Activated CD4-positive, alpha-beta T cell treated with anti-CD3 and anti-CD28 coated beads for 48 hours (primary cell): ENCODE measurements around the gene CKAP4.
"Not testable (repeated sequence)": the region's sequence is repeated elsewhere in the genome, so short reads cannot be mapped to it uniquely, and the experiment has no call there.

Experiments
- DNase-seq: peaks from one replicate; pipeline ENCODE4 v3.0.0-alpha.2; 2020

The CKAP4 gene, protein sequence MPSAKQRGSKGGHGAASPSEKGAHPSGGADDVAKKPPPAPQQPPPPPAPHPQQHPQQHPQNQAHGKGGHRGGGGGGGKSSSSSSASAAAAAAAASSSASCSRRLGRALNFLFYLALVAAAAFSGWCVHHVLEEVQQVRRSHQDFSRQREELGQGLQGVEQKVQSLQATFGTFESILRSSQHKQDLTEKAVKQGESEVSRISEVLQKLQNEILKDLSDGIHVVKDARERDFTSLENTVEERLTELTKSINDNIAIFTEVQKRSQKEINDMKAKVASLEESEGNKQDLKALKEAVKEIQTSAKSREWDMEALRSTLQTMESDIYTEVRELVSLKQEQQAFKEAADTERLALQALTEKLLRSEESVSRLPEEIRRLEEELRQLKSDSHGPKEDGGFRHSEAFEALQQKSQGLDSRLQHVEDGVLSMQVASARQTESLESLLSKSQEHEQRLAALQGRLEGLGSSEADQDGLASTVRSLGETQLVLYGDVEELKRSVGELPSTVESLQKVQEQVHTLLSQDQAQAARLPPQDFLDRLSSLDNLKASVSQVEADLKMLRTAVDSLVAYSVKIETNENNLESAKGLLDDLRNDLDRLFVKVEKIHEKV

DNA sequence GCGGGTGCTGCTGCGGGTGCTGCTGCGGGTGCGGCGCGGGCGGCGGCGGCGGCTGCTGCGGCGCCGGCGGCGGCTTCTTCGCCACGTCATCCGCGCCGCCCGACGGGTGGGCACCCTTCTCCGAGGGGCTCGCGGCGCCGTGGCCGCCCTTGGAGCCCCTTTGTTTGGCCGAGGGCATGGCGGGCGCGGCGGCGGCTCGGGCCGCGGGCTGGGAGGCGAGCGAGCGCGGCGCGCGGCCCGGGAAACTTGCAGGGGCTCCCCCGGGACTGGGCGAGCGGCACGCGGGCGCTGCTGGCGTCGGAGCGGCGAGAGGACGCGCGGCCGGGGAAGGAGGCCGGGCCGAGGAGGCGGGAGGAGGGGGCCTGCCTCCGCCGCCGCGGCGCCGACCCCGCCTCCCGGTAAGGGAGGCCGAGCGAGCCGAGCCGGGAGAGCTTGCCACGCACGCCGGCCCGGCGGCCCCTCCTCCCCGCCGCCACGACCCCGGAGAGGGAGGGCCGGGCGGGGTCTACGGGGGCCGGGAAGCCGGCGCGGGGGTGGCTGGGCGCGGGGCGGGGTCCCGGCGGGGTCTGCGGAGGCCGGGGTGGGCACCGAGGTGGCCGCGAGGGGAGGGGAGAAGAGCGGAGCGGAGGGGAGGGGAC lies at the start of gene CKAP4:
Gene CKAP4 (minus strand): TSS at position 347 of the 638 bp plus-strand sequence. CDS start 169 bp downstream, at position 178.
- DNase-seq, result peak; percentile 56

DNA sequence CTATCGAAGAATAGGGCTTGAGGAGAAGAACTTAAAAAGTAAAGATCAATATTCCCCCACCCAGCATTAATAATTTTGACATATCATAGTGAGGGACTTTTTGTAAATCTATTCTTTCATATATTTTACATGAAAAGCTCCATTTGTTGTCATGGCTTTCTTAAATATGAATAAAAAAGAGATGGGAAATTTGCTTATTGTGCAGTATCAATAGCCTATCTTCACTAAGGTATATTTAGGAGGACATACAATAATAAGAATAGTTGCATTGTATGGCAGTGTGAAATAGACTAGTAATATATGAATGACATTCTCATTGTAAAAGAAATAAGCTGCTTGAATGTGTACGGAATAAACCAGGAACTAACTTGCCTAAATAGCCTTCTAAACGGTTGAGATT lies 49.3 kb upstream of the CKAP4 start:
- DNase-seq, result no peak

DNA sequence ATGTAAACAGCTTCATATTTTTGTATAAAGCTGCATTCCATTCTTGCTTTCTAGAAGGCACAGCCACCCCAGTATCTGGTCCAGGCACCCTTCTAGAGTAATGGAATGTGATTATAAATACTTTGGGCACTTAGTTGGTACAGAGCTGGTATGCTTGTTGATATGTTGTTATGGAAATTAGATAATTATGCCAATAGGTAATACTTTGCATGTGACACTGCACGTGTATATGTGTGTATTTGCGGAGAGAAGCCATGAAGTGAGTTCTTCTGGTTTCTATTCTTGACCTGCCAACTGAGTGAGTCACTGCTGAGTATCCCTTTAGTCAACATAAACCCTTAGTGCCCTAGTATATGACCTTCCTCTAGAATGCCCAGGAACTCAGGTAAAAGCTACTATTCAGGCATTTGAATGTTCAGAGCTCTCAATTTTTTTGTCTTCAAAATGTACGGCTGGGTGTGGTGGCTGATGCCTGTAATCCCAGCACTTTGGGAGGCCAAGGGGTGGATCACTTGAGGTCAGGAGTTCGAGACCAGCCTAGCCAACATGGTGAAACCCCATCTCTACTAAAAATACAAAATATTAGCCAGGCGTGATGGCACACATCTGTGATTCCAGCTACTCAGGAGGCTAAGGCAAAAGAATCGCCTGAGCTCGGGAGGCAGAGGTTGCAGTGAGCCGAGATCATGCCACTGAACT lies 48.5 kb upstream of the CKAP4 start:
- DNase-seq, result no peak

DNA sequence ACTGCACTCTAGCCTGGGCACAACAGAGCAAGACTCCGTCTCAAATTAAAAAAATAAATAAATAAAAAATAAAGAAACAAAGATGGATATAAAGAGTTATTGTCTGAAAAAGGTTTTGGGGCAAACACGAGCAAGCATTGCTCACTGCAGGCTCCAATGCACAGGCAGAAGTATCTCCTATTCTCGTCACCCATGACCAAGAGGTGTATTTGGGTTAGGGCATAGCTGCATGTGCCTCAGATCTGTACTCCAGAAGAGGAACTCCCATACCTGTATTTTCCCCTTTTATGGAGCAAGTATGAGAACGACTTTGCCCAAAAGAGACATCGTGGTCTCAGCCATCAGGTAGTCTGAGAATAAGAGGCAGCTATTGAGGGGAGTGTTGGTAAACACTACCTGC lies 44.5 kb upstream of the CKAP4 start:
- DNase-seq, result no peak

DNA sequence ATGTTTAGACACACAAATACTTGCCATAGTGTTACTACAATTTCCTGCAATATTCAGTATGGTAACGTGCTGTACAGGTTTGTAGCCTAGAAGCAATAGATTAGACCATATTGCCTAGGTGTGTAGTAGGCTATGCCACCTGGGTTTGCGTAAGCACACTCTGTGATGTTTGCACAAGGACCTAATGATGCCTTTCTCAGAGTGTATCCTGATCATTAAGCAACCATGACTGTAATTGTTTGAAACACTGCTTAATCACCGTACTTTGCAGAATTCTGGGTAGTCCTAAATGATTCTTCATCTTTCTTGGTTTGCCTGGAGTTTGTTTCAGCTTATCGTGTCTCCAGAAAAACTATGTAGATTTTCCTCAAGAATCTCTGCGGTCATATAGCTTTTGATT lies 43.5 kb upstream of the CKAP4 start:
- DNase-seq, result no peak

DNA sequence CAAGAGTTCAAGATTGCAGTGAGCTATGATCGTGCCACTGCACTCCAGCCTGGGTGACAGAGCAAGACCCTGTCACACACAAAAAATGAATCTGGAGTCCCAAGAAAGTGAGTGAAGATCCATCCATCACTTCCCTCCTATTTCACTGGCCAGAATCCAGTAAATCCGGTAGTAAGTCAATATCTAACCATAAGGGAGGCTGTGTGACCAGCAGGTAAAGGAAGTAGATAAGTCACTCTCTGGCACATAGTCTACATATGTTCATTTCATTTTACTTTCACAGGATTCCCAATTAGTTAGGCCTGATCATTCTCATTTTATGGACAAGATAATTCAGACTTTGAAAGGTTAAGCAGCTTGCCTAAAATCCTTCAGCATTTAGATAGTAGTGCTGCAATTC lies 42.8 kb upstream of the CKAP4 start:
- DNase-seq, result no peak

DNA sequence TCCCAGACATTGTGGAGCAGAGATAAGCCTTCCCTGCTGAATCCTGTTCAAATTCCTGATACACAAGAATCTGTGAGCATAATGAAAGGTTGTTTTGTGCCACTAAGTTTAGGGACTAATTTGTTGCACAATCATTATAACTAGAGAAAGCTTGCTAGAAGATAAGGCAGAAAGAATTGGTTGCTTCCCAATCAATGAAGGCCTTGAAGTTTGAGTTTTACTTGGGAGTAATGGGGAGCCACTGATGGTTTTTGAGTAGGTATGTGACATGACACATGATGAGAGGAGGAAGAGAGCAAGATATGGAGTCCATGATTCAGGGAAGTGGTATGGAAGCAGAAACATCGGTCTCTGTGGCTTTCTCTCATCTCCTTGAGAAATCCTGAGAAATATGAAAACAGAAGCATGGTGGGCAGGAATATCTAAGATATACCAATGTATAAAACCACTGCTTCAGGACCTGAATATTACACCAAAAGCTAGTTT lies 41.4 kb upstream of the CKAP4 start:
- no peak for DNase-seq

DNA sequence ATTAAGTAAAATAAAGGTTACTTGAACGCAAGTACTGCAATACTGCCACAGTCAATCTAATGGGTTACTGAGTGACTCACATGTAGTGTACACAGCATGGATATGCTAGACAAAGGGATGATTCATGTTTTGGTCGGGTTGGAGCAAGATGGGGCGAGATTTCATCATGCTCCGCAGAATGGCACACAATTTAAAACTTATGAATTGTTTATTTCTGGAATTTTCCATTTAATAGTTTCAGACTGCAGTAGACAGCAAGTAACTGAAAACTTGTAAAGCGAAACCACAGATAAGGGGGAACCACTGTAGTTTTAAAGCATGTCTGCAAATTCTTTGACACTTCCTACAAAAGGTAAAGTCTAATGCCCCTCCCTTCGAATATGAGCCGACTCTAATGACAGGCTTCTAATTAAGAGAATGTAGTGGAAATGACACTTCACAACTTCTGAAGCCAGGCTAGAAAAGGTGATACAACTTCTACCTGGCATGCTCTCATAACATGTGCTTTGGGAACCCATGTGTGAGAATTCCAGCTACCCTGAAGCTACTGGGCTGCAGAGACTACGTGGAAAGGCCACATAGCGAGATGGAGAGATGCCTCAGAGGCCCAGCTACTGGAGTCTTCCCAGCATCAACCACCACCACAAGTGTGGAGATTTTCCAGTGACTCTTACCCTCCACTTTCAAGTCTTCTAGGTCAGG lies 40.8 kb upstream of the CKAP4 start:
- peak; percentile 56 for DNase-seq

DNA sequence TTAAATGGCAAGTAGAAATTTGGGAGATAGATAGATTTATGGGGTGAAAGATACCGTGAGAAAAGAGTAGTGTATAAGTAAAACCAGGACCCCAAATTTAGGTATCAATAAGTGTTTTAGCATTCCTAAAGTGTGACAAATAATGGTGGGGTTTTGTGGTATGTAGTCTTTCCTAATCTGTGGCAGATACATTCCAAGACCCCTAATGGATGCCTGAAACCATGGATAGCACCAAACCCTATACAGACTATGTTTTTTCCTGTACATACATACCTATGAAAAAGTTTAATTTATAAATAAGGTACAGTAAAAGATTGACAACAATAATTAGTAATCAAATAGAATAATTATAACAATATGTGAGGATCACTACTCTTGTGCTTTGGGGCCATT lies 40.3 kb upstream of the CKAP4 start:
- DNase-seq, result no peak

DNA sequence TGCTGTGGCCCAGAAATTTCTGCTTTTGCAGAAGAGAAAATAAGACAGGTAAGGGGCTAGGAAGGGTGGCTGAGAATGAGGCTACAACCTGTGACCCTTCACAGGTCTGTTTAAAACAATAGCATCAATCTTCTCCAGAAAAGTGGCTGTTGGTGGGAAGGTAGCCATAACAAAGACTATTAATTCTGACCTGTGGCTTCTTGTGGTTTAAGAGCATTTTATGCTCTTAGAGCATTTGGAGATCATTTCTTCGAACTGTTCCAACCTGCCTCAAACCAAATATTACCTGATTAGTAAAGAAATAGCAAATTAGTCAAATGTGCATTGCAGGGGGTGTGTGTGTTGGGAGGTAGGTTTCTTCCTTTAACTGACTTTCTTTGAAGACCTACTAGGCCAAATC lies 39.5 kb upstream of the CKAP4 start:
- no peak for DNase-seq

DNA sequence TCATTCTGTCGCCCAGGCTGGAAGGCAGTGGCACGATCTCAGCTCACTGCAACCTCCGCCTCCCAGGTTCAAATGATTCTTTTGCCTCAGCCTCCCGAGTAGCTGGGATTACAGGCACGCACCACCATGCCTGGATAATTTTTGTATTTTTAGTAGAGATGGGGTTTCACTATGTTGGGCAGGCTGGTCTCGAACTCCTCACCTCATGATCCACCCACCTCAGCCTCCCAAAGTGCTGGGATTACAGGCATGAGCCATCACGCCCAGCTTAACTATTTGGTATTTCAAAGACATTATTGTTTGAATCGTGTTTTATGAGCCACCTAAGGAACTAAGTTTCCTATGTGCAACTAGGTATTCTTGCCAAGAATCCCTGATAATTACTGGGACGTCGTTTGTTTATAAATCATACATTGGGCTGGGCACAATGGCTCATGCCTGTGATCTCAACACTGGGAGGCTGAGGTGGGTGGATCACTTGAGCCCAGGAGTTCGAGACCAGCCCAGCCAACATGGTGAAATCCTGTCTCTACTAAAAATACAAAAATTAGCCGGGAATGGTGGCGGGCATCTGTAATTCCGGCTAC lies 38.8 kb upstream of the CKAP4 start:
- DNase-seq, result not testable (repeated sequence)

DNA sequence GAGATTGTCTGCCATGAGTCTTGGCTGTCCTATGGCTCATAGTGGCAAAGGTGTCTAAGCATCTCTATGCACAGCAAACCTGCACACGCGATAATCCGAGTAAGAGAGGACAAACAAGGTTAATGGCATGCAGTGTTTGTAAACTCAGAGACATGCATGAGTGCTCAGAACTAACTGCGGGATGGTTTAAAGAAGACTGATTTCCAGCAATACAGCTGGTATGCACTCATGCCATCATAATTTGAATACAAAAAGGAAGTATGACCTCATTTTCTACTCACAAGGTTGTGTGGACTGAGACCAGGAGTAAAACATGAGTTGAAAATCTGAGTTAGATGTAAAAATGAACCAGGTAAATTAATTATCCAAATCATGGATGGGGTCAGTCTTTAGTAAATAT lies 38.2 kb upstream of the CKAP4 start:
- DNase-seq, result no peak

DNA sequence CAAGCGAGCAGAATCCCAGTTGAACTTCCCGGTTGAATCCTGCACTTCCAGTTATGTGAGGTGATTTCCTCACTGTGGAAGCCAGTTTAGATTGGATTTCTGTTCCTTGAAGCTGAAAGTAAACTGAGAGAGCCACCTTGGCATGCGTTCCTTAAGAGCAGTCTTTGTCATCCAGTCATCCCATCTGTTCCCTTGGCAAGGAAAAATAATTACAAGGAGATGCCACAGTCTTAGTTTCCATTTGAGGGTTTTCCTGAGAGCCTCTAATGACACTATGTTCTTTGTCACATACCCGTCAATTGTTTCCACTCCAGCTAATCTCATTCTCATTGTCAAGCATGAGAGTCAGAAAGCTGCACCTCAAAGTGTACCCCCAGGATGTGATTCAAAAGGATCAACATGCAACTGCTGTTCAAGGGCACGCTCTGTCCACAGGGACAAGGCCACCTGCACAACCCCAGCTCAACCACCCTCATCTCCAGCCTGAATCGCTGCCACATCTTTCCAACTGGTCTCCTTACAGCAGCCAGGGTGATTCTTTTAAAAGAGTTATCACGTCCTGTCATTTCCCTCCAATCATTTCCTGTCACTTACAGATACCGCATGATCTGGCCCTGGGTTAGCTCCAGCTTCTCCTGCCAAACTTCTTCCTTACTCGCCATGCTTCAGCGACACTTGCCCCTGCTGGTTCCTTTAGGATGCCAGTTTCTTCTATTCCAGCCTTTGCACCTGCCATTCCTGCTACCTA lies 36.7 kb upstream of the CKAP4 start:
- peak; percentile 22 for DNase-seq

DNA sequence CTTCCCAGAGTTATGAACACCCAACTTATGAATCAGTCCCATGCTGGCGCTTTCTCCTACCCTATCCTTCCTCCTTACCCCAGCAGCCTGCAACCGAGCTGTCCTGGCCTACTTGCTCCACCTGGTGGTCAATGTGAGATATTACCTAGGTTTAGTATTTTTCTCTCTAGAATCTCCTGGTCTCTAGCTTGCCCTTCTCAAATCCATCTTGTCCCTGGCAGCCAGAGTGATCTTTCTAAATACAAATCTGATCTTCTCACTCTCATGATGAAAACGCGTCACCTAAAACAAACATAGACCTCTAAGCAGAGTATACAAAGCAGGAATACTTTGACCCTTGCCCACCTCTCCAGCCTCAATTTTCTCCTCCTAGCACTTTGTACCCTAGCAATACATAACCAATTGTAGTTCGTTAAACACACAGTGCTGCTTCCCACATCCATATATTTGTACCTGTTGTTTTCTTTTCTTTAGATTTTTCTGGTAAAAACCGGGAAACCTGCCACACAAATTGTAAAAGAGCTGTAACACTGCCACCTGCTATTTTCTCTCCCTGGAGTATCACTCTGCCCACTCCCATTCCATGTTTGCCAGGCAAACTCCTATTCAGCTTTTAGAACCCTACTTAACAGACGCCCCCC lies 34.8 kb upstream of the CKAP4 start:
- DNase-seq, result peak; percentile 61

DNA sequence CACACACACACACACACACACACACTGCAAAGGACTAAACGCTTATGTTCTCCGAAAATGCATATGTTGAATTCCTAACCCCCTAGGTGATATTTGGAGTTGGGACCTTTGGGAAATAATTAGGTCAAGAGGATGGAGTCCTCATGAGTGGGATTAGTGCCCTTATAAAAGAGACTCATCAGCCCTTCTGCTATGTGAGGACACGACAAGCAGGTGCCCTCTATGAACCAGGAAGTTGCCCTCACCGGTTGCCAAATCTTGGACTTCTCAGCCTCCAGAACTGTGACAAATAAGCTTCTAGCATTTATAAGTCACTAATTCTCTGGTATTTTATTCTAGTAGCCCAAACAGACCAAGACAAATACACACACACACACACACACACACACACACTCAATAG lies 34.0 kb upstream of the CKAP4 start:
- DNase-seq, result no peak

DNA sequence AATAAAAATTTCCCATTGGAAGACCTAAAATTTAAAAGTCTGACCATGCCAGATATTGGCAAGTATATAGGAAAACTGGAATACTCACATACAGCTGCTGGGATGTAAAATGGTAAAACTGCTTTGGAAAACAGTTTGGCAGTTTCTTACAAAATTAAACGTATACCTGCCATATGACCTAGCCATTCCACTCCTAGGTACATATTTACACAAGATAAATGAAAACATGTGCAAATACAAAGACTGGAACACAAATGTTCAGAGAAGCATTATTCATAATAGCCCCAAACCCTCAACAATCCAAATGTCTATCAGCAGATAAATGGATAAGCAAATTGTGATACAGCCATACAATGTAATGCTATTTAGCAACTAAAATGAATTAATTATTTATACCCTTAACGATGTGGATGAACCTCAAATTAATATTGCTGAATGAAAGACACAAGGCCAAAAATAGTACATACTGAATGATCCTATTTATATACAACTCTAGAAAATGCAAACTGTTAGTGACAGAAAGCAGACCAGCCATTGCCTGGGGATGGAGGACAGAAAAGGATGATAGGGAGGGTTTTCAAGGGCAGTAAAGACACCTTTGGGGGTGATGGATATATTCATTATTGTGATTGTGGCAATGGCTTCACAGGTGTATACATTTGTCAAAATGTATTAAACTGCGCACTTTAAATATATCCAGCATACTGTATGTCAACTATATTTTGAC lies 33.4 kb upstream of the CKAP4 start:
- DNase-seq, result no peak

DNA sequence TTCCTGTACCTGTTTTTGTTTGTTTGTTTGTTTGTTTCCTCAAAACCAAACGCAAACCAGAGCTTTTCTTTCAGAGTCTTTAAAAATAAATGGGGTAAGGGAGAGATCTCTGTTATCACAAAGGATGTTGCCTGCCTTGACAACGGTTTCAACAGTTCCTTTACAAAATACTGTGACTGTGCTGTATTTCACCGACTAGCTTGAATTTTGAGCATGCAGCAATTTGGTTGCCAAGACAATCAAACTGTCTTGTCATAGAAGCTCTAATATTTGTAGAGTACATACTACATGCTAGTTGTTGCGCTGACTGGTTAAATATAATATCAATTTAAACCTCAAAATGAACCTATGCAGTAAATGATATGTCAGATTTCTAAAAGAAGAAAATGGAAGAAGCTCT lies 32.3 kb upstream of the CKAP4 start:
- no peak for DNase-seq

DNA sequence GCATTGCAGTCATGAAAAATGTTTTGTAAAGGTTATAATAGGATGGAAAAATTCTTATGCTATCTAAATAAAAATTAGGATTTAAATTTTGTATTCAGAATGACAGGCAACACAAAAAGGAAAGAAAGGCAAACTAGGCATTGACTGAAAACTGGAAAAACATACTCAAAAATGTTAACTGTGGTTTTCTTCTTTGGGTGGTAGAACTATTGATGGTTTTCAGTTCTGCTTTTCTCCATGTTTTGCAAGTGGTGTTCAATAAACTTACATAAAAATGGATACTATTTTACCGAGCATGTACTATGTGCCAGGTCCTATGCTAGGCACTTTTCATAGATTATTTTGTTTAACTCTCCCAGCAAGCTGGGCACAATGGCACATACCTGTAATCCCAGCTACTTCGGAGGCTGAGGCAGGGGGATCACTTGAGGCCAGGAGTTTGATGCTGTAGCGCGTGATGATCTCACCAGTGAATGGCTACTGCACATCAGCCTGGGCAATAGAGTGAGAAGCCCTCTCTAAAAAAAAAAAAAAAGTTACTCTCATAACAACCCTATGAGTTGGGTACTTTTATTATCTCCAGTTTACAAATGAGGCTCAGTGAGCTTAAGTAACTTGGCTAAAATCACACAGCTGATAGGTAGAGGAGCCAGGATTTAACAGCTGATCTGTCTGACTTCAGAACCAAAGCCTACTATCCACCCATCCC lies 28.4 kb upstream of the CKAP4 start:
- no peak for DNase-seq

DNA sequence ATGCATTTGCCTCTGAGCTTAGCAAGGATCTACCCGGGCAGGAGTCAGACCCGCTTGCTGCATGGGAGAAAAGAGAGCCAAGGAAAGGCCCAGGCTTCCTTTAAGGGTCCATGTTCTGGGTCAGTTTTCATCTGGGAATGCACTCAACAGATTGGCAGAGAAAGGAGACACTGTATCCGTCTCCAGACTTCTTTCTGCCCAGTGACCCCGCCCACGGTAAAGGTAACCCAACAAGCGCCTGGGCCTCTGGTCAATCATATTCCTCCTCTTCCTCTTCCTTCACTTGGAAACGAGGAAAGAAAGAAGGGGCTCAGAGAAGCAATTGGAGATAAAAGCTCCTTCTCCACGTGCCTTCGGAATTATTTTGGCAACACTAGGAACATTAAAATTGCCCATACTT lies 27.6 kb upstream of the CKAP4 start:
- no peak for DNase-seq
